WTC11 (cell line): Measurements from ENCODE around the gene RPL29. TPM values are rescaled to one million over a fixed set of nuclear protein-coding genes. Genes with fewer than 3 reads are reported as not detected.
A peak's percentile ranks its signal among the peaks of the same experiment; 100 is the strongest.

Source experiments
- AR ChIP-seq: fragments of 250-450 bp; sonication (Bioruptor Pico); IDR thresholded peaks from 2 replicates; pipeline ENCODE4 v1.9.0; 2021; ENCODE audit warnings: mild to moderate bottlenecking
- E2F5 ChIP-seq: sonication (generic); formaldehyde crosslinking; IDR thresholded peaks from 2 replicates; pipeline ENCODE4 v1.8.1; 2022; ENCODE audit warnings: mild to moderate bottlenecking, moderate library complexity, missing genetic modification reagents
- ELF4 ChIP-seq: sonication (generic); formaldehyde crosslinking; IDR thresholded peaks from 2 replicates; pipeline ENCODE4 v1.8.1; 2022; ENCODE audit warnings: low read depth, mild to moderate bottlenecking, moderate library complexity, missing genetic modification reagents
- ERG ChIP-seq: fragments of 250-450 bp; sonication (Bioruptor Pico); IDR thresholded peaks from 2 replicates; pipeline ENCODE4 v1.8.0; 2021; ENCODE audit warnings: mild to moderate bottlenecking
- ESRRA ChIP-seq: sonication (generic); formaldehyde crosslinking; IDR thresholded peaks from 2 replicates; pipeline ENCODE4 v1.8.1; 2022; ENCODE audit warnings: mild to moderate bottlenecking, missing genetic modification reagents, borderline replicate concordance
- ETV6 ChIP-seq: sonication (generic); formaldehyde crosslinking; IDR thresholded peaks from 2 replicates; pipeline ENCODE4 v1.8.1; 2022; ENCODE audit warnings: mild to moderate bottlenecking, missing genetic modification reagents
- FOXJ3 ChIP-seq: sonication (generic); formaldehyde crosslinking; IDR thresholded peaks from 2 replicates; pipeline ENCODE4 v1.9.0; 2021; ENCODE audit warnings: missing genetic modification reagents, mild to moderate bottlenecking, borderline replicate concordance
- FOXK1 ChIP-seq: sonication (generic); formaldehyde crosslinking; IDR thresholded peaks from 2 replicates; pipeline ENCODE4 v1.8.0; 2022; ENCODE audit warnings: mild to moderate bottlenecking, moderate library complexity, missing genetic modification reagents
- JUN ChIP-seq: sonication (generic); formaldehyde crosslinking; IDR thresholded peaks from 2 replicates; pipeline ENCODE4 v1.8.0; 2023; ENCODE audit warnings: mild to moderate bottlenecking, missing genetic modification reagents
- MLX ChIP-seq: sonication (generic); formaldehyde crosslinking; IDR thresholded peaks from 2 replicates; pipeline ENCODE4 v1.8.1; 2023; ENCODE audit warnings: mild to moderate bottlenecking, missing genetic modification reagents, moderate library complexity
- NR3C1 ChIP-seq: sonication (generic); formaldehyde crosslinking; conservative IDR thresholded peaks from 2 replicates; pipeline ENCODE4 v1.8.1; 2023; ENCODE audit warnings: low read depth, mild to moderate bottlenecking, missing genetic modification reagents
- PRDM15 ChIP-seq: sonication (generic); formaldehyde crosslinking; IDR thresholded peaks from 2 replicates; pipeline ENCODE4 v1.8.0; 2022; ENCODE audit warnings: missing genetic modification reagents
- SMAD3 ChIP-seq: sonication (generic); formaldehyde crosslinking; IDR thresholded peaks from 2 replicates; pipeline ENCODE4 v1.8.0; 2022; ENCODE audit warnings: missing genetic modification reagents, mild to moderate bottlenecking, borderline replicate concordance
- STAT6 ChIP-seq: sonication (generic); formaldehyde crosslinking; conservative IDR thresholded peaks from 2 replicates; pipeline ENCODE4 v1.8.1; 2023; ENCODE audit warnings: mild to moderate bottlenecking, low read depth, missing genetic modification reagents, moderate library complexity
- TEAD4 ChIP-seq: sonication (generic); formaldehyde crosslinking; IDR thresholded peaks from 2 replicates; pipeline ENCODE4 v1.8.0; 2022; ENCODE audit warnings: mild to moderate bottlenecking, missing genetic modification reagents
- ZNF281 ChIP-seq: sonication (generic); formaldehyde crosslinking; IDR thresholded peaks from 2 replicates; pipeline ENCODE4 v1.8.0; 2023; ENCODE audit warnings: mild to moderate bottlenecking, missing genetic modification reagents
- ZNF416 ChIP-seq: fragments of 250-450 bp; sonication (Bioruptor Pico); IDR thresholded peaks from 2 replicates; pipeline ENCODE4 v1.9.0; 2021; ENCODE audit warnings: mild to moderate bottlenecking, inconsistent platforms
- ZNF671 ChIP-seq: fragments of 250-450 bp; sonication (Bioruptor Pico); IDR thresholded peaks from 2 replicates; pipeline ENCODE4 v1.8.0; 2021; ENCODE audit warnings: mild to moderate bottlenecking
- ZSCAN18 ChIP-seq: fragments of 250-450 bp; sonication (Bioruptor Pico); IDR thresholded peaks from 2 replicates; pipeline ENCODE4 v2.1.2; 2022; ENCODE audit warnings: mild to moderate bottlenecking, moderate library complexity
- total RNA-seq: library from RNA; stranded (reverse); gene quantifications from 3 replicates; pipeline ENCODE4 v1.2.3, GENCODE V29; 2021

The RPL29 gene
- total RNA-seq, 1 experiment from 2014 or later, result 1,343 TPM

GRCh38 chr3:51955893-51956770, 39.6 kb downstream of the RPL29 start (continued):
- TF ChIP-seq ZNF281 (CRISPR knock-in tag), result no peak
- peak; percentile 93 for TF ChIP-seq NR3C1 (CRISPR knock-in tag)
- TF ChIP-seq STAT6, result no peak; the same call in 1 of the 2 replicates
- TF ChIP-seq ERG (CRISPR knock-in tag), result peak; percentile 63; the same call in 1 of the 2 replicates
- peak; percentile 73; the same call in 1 of the 2 replicates for TF ChIP-seq TEAD4
- TF ChIP-seq SMAD3 (CRISPR knock-in tag), result no peak
- TF ChIP-seq E2F5 (CRISPR knock-in tag), result peak; percentile 76; the same call in 1 of the 2 replicates
- TF ChIP-seq ZNF671, result no peak
- no peak for TF ChIP-seq ZNF416 (CRISPR knock-in tag)
- no peak for TF ChIP-seq AR (CRISPR knock-in tag)
- peak; percentile 67; the same call in 1 of the 2 replicates for TF ChIP-seq ELF4
- no peak for TF ChIP-seq ESRRA (CRISPR knock-in tag)
- no peak for TF ChIP-seq ZSCAN18 (CRISPR knock-in tag)
- no peak; the same call in 1 of the 2 replicates for TF ChIP-seq PRDM15 (CRISPR knock-in tag)
- no peak for TF ChIP-seq FOXJ3 (CRISPR knock-in tag)
- no peak; the same call in 1 of the 2 replicates for TF ChIP-seq ETV6 (CRISPR knock-in tag)
- no peak; the same call in 1 of the 2 replicates for TF ChIP-seq FOXK1 (CRISPR knock-in tag)
- peak; percentile 93; the same call in 1 of the 2 replicates for TF ChIP-seq JUN (CRISPR knock-in tag)
- TF ChIP-seq MLX (CRISPR knock-in tag), result 0 out of 2 replicates have a peak, but pooled peaks have one; percentile 70
